HG02763 (cell line): ENCODE data around the gene DGKD.

Experiments
- ATAC-seq: cut with Tn5 transposase; IDR thresholded peaks from one replicate; pipeline ENCODE4 v1.9.1; 2021; ENCODE audit warnings: mild to moderate bottlenecking, moderate library complexity; ENCODE audit not compliant: unreplicated experiment

Gene DGKD

GRCh38 chr2:233424154-233424951 is 70.1 kb downstream of the DGKD start:
- no peak for ATAC-seq

GRCh38 chr2:233426619-233427342 is 72.5 kb downstream of the DGKD start:
- ATAC-seq, result no peak

- ATAC-seq, result no peak
Observed at GRCh38 chr2:233428008-233428407, 73.7 kb downstream of the DGKD start.

- ATAC-seq, result no peak
Observed at GRCh38 chr2:233428438-233428837, 74.1 kb downstream of the DGKD start.

GRCh38 chr2:233429175-233429897 is 75.0 kb downstream of the DGKD start:
- ATAC-seq, result no peak

- no peak for ATAC-seq
Observed at GRCh38 chr2:233430081-233430480, 75.8 kb downstream of the DGKD start.

GRCh38 chr2:233430651-233431050 is 76.4 kb downstream of the DGKD start:
- ATAC-seq, result no peak

- no peak for ATAC-seq
Observed at GRCh38 chr2:233433029-233433428, 78.7 kb downstream of the DGKD start.

- no peak for ATAC-seq
Observed at GRCh38 chr2:233433794-233434193, 79.5 kb downstream of the DGKD start.

- ATAC-seq, result no peak
Observed at GRCh38 chr2:233434666-233435330, 80.5 kb downstream of the DGKD start.

- ATAC-seq, result no peak
Observed at GRCh38 chr2:233435436-233436190, 81.3 kb downstream of the DGKD start.

- no peak for ATAC-seq
Observed at GRCh38 chr2:233436191-233436581, 81.9 kb downstream of the DGKD start.

GRCh38 chr2:233436691-233437438 is 82.6 kb downstream of the DGKD start:
- ATAC-seq, result no peak

GRCh38 chr2:233437439-233437955 is 83.2 kb downstream of the DGKD start:
- no peak for ATAC-seq

- no peak for ATAC-seq
Observed at GRCh38 chr2:233438573-233439147, 84.4 kb downstream of the DGKD start.

GRCh38 chr2:233439191-233439590 is 84.9 kb downstream of the DGKD start:
- ATAC-seq, result no peak

- no peak for ATAC-seq
Observed at GRCh38 chr2:233440314-233440713, 86.0 kb downstream of the DGKD start.

GRCh38 chr2:233440714-233441113 is 86.4 kb downstream of the DGKD start:
- ATAC-seq, result no peak
